LNCaP clone FGC (cell line): Measurements from ENCODE around the gene CYP2U1.

ENCODE experiments used
- DNase-seq: peaks from one replicate; pipeline ENCODE4 v3.0.0-alpha.2; 2011; ENCODE audit warnings: low read depth
- H3K4me3 ChIP-seq: 2 replicates; pipeline ENCODE4 v1.5.1; 2011; ENCODE audit warnings: mild to moderate bottlenecking, low read depth, low read length, control low read depth
- CTCF ChIP-seq: IDR thresholded peaks from 2 replicates; pipeline ENCODE4 v1.5.1; 2012; ENCODE audit warnings: mild to moderate bottlenecking; ENCODE audit not compliant: control insufficient read depth, insufficient read depth; ENCODE audit errors: extremely low read depth

The CYP2U1 gene

GRCh38 chr4:107996949-107997788 lies 65.8 kb downstream of the CYP2U1 start:
- no peak overlapping the region for H3K4me3 ChIP-seq
- TF ChIP-seq CTCF: no peak
- DNase-seq: no peak

GRCh38 chr4:107997794-107998193 lies 66.4 kb downstream of the CYP2U1 start:
- no peak for DNase-seq
- no peak for TF ChIP-seq CTCF
- no peak overlapping the region for H3K4me3 ChIP-seq

GRCh38 chr4:107999932-108000539 lies 68.7 kb downstream of the CYP2U1 start:
- TF ChIP-seq CTCF: no peak
- no peak overlapping the region for H3K4me3 ChIP-seq
- DNase-seq: no peak

- no peak for TF ChIP-seq CTCF
- DNase-seq: no peak
- H3K4me3 ChIP-seq: no peak overlapping the region
Observed at GRCh38 chr4:108001540-108002135, 70.3 kb downstream of the CYP2U1 start.
